Smooth muscle cell (in vitro differentiated cells): Measurements from ENCODE around the gene PEMT. TPM values are rescaled to one million over a fixed set of nuclear protein-coding genes. Genes with fewer than 3 reads are reported as not detected.

ENCODE experiments used
- DNase-seq: peaks from one replicate; lab custom pipeline; 2025; ENCODE audit not compliant: unreplicated experiment; lab: John Stamatoyannopoulos, UW
- H2AFZ ChIP-seq: fragments of 200-600 bp; sonication (generic); 2 replicates; pipeline ENCODE4 v1.6.0; 2016; ENCODE audit warnings: antibody characterized with exemption, low read depth, mild to moderate bottlenecking
- H3F3A ChIP-seq: fragments of 200-600 bp; sonication (generic); 2 replicates; pipeline ENCODE4 v1.6.0; 2017; ENCODE audit warnings: antibody characterized with exemption, low read depth
- H3K27ac ChIP-seq: fragments of 200-600 bp; sonication (generic); 2 replicates; pipeline ENCODE4 v1.5.1; 2016; ENCODE audit warnings: low read depth, mild to moderate bottlenecking
- H3K27me3 ChIP-seq: fragments of 200-600 bp; sonication (generic); 2 replicates; pipeline ENCODE4 v1.6.1; 2016; ENCODE audit warnings: low read depth, mild to moderate bottlenecking
- H3K36me3 ChIP-seq: fragments of 200-600 bp; sonication (generic); 2 replicates; pipeline ENCODE4 v1.5.1; 2016; ENCODE audit warnings: low read depth
- H3K4me1 ChIP-seq: fragments of 200-600 bp; sonication (generic); 2 replicates; pipeline ENCODE4 v1.5.1; 2016; ENCODE audit warnings: low read depth
- H3K4me2 ChIP-seq: fragments of 200-600 bp; sonication (generic); 2 replicates; pipeline ENCODE4 v1.6.0; 2016; ENCODE audit warnings: mild to moderate bottlenecking
- H3K4me3 ChIP-seq: fragments of 200-600 bp; sonication (generic); 2 replicates; pipeline ENCODE4 v1.5.1; 2016; ENCODE audit warnings: mild to moderate bottlenecking
- H3K79me2 ChIP-seq: fragments of 200-600 bp; sonication (generic); 2 replicates; pipeline ENCODE4 v1.6.0; 2016; ENCODE audit warnings: low read depth, mild to moderate bottlenecking
- H3K9ac ChIP-seq: fragments of 200-600 bp; sonication (generic); 2 replicates; pipeline ENCODE4 v1.6.0; 2016; ENCODE audit warnings: low read depth
- H3K9me3 ChIP-seq: fragments of 200-600 bp; sonication (generic); replicated peaks from 2 replicates; pipeline ENCODE4 v1.5.1; 2016; ENCODE audit warnings: low read depth
- H4K20me1 ChIP-seq: fragments of 200-600 bp; sonication (generic); 2 replicates; pipeline ENCODE4 v1.6.0; 2016; ENCODE audit warnings: low read depth
- WGBS: methylation state at CpG from one replicate; pipeline ENCODE4 v1.1.7; 2016; ENCODE audit warnings: low lambda C conversion rate; 5-methylcytosine and 5-hydroxymethylcytosine counted together
- polyA plus RNA-seq: library from polyadenylated mRNA; unstranded; fragments of >200 nt; fragmentation: Nextera tagmentation; extraction: Ambion mirVana; gene quantifications from 2 replicates; pipeline ENCODE4 v1.2.1, GENCODE V29; 2016
- total RNA-seq: library from RNA; depleted of rRNA; stranded (reverse); fragments of >200 nt; gene quantifications from 2 replicates; pipeline ENCODE4 v1.2.3, GENCODE V29; 2014
- TF ChIP-seq, protein P1 (sequence below): fragments of 200-600 bp; sonication (generic); IDR thresholded peaks from 2 replicates; pipeline ENCODE4 v1.5.1; 2017; ENCODE audit warnings: borderline replicate concordance, mild to moderate bottlenecking, antibody characterized with exemption; ENCODE audit not compliant: insufficient read depth, poor library complexity, severe bottlenecking

PEMT gene
- total and polyA plus RNA-seq, 2 experiments from 2014 or later: 43.8 to 69.9 TPM

DNA sequence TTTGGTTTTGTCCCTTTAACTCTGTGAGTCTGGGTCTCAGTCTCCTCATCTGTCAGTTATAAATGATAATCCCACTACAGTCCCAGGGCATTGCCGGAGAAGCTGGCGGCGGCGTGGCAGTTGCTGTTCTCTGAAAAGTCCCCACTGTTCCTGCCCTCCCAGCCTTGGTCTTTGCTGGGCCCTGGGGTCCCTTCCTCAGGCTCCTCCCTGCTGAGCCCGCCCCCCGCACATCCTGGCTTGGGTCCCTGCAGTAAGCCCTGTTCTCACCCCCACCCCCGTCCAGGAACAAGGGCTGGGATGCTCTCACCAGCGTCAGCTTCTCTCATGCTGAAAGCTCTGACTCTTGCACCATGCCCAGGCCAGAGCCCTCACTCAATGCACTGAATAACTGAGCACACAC, 35.3 kb upstream of the PEMT start:
- no peak overlapping the region for H3K9ac ChIP-seq
- H3K79me2 ChIP-seq: no peaks in the 10 kb centered on the region
- H4K20me1 ChIP-seq: no peaks in the 10 kb centered on the region
- no peaks in the 10 kb centered on the region for H3K27me3 ChIP-seq
- no peak overlapping the region for H3K4me3 ChIP-seq
- H3K36me3 ChIP-seq: no peaks in the 10 kb centered on the region
- no peaks in the 10 kb centered on the region for H3K4me1 ChIP-seq
- no peak for DNase-seq
- H3K9me3 ChIP-seq: no peaks in the 10 kb centered on the region
- TF ChIP-seq, protein P1, sequence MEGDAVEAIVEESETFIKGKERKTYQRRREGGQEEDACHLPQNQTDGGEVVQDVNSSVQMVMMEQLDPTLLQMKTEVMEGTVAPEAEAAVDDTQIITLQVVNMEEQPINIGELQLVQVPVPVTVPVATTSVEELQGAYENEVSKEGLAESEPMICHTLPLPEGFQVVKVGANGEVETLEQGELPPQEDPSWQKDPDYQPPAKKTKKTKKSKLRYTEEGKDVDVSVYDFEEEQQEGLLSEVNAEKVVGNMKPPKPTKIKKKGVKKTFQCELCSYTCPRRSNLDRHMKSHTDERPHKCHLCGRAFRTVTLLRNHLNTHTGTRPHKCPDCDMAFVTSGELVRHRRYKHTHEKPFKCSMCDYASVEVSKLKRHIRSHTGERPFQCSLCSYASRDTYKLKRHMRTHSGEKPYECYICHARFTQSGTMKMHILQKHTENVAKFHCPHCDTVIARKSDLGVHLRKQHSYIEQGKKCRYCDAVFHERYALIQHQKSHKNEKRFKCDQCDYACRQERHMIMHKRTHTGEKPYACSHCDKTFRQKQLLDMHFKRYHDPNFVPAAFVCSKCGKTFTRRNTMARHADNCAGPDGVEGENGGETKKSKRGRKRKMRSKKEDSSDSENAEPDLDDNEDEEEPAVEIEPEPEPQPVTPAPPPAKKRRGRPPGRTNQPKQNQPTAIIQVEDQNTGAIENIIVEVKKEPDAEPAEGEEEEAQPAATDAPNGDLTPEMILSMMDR: no peak
- no peak overlapping the region for H3K27ac ChIP-seq
- 72% methylated on average over 8 of the region's 8 CpGs for WGBS
- H3F3A ChIP-seq: no peaks in the 10 kb centered on the region
- no peak overlapping the region for H2AFZ ChIP-seq
- H3K4me2 ChIP-seq: no peak overlapping the region

DNA sequence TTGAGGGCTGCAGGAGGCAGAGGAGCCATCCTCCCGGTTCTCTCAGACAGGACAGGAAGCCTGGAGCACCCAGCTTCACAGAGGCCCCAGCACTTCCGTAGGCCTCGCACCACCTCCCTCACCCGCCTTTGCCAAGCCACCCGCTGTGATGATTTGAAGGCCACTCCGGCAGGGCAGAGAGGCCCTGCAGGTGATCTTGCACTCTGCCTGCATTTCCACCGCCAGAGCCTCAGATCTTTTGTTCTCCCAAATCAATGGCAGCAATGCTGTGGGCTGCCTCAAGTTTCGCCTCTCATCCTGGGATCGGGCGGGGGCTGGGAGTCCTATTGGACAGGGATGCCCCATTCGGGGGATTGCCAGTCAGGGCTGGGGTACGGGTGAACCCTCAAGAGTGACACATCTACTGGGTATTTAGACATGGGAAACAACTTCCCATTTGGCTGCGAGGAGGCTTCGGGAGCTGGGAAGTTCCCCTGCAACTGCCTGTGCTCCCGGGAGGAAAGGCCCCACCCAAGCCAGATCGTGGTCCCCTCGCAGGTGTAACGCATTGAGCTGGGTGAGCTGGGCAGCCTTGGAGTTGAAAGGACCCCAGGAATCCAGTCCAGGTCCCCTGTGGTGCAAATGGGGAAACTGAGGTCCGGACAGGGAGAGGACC, 34.8 kb upstream of the PEMT start:
- Histone ChIP-seq H3K9ac (no peak overlapping the region), H3K27ac (no peak overlapping the region), H3F3A (no peaks in the 10 kb centered on the region), H3K36me3 (no peaks in the 10 kb centered on the region), H3K9me3 (no peaks in the 10 kb centered on the region), H2AFZ (no peak overlapping the region), H4K20me1 (no peaks in the 10 kb centered on the region), H3K4me3 (no peak overlapping the region), H3K27me3 (no peaks in the 10 kb centered on the region), H3K4me1 (no peaks in the 10 kb centered on the region), H3K4me2 (no peak overlapping the region), H3K79me2 (no peaks in the 10 kb centered on the region)
- WGBS: 46% methylated on average over 19 of the region's 19 CpGs
- no peak for DNase-seq
- TF ChIP-seq, protein P1: no peak

DNA sequence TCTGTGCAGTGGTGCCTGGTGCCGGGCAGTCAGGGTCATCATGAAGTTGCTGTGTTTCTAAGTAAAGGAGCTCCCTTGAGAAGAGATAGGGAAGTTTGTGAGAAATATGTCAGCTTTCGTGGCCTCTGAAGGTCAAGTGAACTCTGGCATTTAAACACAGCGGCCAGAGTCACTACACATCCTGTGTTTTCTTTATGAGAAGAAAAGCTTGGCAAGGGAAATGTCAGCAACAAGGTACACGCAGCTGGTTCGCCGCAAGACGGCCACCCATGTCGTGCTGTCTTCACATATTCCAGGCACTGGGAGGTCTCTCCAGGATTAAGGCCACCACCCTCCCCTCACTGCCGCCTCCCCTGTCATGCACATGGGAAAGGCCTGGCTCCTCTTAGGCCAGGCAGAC, 33.2 kb upstream of the PEMT start:
- Histone ChIP-seq H3K4me3 (no peak overlapping the region), H3F3A (no peaks in the 10 kb centered on the region), H3K4me1 (no peaks in the 10 kb centered on the region), H2AFZ (no peak overlapping the region), H3K9me3 (no peaks in the 10 kb centered on the region), H3K27me3 (no peaks in the 10 kb centered on the region), H3K36me3 (no peaks in the 10 kb centered on the region), H3K79me2 (no peaks in the 10 kb centered on the region), H3K27ac (no peak overlapping the region), H3K9ac (no peak overlapping the region), H4K20me1 (no peaks in the 10 kb centered on the region), H3K4me2 (no peak overlapping the region)
- TF ChIP-seq, protein P1: no peak
- DNase-seq: no peak
- WGBS: 82% methylated on average over 9 of the region's 9 CpGs

DNA sequence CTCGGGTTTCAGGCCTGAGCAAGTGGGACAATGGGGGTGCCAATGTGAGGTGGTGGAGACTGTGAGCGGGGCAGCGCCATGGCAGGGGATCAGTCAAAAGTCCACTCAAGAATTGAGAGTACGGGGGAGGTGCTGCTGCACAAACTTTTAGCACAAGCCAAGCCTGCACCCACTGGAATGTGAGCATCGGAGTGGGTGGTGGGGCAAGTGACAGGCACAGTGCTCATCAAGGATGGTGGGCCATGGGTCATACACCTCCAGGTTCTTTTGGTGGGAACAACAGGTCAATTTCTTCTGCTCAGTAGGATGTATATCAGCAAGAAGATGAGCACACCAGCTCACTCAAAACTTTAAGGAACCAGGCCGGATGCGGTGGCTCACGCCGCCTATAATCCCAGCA, 32.4 kb upstream of the PEMT start:
- TF ChIP-seq, protein P1: no peak
- Histone ChIP-seq H3K4me2 (no peak overlapping the region), H3K9ac (no peak overlapping the region), H2AFZ (no peak overlapping the region), H3K4me1 (no peaks in the 10 kb centered on the region), H3K27me3 (no peaks in the 10 kb centered on the region), H3K4me3 (no peak overlapping the region), H4K20me1 (no peaks in the 10 kb centered on the region), H3K9me3 (no peaks in the 10 kb centered on the region), H3F3A (no peaks in the 10 kb centered on the region), H3K79me2 (no peaks in the 10 kb centered on the region), H3K27ac (no peak overlapping the region), H3K36me3 (no peaks in the 10 kb centered on the region)
- DNase-seq: no peak
- 98% methylated on average over 9 of the region's 9 CpGs for WGBS
